HG03342 (cell line): ENCODE results near the gene LMBR1.
"Not testable (repeated sequence)": the region's sequence is repeated elsewhere in the genome, so short reads cannot be mapped to it uniquely, and the experiment has no call there.

ENCODE experiments used
- ATAC-seq: cut with Tn5 transposase; IDR thresholded peaks from one replicate; pipeline ENCODE4 v1.9.1; 2021; ENCODE audit warnings: mild to moderate bottlenecking, moderate library complexity; ENCODE audit not compliant: unreplicated experiment

LMBR1 gene

GRCh38 chr7:156892821-156893706 is at the start of gene LMBR1:
LMBR1 (minus strand) TSS chr7:156893183; CDS start chr7:156892993, 190 bp downstream.
- ATAC-seq: peak; percentile 77

GRCh38 chr7:156942708-156943090 is 49.7 kb upstream of the LMBR1 start:
- ATAC-seq: no peak

GRCh38 chr7:156941393-156942182 is 48.6 kb upstream of the LMBR1 start:
- ATAC-seq: no peak

- ATAC-seq: no peak
These were observed 47.6 kb upstream of the LMBR1 start for GRCh38 chr7:156940421-156941122.

DNA sequence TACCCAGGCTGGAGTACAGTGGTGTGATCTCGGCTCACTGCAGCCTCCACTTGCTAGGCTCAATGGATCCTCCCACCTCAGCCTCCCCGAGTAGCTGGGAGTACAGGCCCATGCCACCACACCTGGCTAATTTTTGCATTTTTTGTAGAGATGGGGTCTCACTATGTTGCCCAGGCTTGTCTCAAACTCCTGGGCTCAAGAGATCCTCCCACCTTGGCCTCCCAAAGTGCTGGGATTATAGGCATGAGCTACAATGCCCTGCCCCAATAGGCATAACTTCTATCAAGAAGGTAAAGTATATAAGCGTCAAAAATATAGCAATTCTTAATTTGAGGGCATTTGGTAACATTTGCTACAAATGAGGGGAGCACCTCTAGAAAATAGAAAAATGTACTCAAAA is 43.8 kb upstream of the LMBR1 start:
- not testable (repeated sequence) for ATAC-seq

DNA sequence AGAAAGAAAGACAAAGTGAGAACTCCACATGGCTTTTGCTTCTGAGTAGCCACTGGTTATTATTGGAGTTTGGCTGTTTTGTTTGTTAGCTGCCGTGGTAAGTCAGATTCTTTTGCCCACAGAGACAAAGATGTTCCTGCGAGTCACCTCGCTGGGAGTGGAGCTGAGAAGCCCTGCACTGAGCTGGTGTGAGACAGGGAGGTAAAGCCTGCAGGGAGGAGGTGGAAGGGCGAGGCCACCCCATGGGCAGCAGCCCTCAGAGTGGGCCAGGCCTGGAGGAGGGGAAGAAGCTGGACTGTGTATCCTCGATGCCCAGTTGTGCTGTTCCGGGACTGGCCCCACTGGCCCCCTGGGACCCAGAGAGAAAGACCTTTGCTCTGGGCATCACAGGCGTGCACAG is 42.3 kb upstream of the LMBR1 start:
- no peak for ATAC-seq

DNA sequence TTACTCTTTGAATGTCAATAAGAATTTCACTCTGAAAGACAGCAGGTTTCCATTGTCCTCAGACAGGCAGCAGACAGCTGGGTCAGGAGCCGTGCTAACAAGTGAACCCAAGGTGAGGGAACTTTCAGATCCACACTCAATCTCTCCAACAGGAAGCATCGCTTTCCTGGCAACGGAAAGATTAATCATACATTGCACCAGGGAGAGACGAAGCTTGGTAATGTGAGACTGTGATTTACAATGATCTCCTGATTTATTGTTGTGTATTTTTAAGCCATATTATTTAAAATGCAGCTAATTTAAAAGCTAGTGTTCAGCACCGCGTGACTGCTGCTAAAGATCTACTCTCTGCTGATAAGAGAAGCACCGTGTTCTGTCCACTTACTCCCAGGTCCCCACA is 39.0 kb upstream of the LMBR1 start:
- no peak for ATAC-seq

GRCh38 chr7:156929789-156930539 is 37.0 kb upstream of the LMBR1 start:
- ATAC-seq: no peak

DNA sequence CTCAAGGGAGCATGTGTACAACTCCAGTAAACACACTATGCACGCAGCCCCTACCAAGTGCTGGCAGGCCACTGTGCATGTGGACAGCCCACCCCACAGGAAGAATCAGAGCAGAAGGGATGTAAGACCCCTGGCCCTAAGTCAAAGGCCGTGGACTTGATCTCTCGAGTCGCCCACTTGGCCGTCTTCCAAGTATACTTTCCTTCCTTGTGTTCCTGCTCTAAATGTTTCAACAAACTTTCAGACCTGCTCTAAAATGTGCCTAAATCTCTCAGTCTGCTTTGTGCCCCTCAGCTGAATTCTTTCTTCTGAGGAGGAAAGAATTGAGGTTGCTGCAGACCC is 35.4 kb upstream of the LMBR1 start:
- no peak for ATAC-seq

DNA sequence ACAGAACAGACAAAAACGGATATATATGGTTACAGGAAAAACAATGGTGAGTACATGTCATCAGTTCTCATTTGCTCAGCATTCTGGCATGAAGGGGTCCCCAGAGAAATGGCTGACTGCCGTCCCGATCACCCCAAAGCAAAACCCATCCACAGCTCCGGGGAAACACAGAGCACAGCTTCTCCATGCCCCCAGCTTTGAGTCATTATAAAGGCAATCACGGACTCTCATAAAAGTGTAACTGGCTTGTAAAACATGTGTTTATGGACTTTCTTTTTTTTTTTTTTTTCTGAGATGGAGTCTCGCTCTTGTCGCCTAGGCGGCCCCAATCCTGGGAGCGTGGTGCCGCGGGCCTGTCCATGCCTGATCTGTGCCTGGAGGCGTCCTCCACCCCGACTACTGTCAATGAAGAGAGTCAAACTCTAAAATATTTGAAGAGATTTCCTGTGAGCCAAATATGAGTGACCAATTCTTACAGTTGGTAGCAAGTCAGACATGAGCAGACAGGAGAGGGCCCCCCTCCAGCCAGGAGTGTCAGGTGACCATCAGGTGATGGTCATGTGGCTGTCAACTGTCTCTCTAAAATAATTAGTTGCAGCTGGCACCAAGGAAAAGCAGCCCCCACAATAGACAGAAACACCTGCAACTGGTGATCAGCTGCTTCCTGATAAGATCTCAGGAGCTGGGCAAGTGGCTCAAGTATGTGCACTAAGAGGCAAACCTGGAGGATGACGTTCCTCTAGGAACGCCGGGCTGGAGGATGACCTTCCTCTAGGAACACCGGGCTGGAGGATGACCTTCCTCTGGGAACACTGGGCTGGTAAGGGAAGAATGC is 34.8 kb upstream of the LMBR1 start:
- ATAC-seq: no peak

- ATAC-seq: not testable (repeated sequence)
These were observed 32.8 kb upstream of the LMBR1 start for GRCh38 chr7:156925821-156926220.

- ATAC-seq: not testable (repeated sequence)
These were observed 29.3 kb upstream of the LMBR1 start for GRCh38 chr7:156922304-156922703.

GRCh38 chr7:156920487-156921373 is 27.7 kb upstream of the LMBR1 start:
- ATAC-seq: not testable (repeated sequence)

- no peak for ATAC-seq
These were observed 27.1 kb upstream of the LMBR1 start for GRCh38 chr7:156920076-156920475.

- ATAC-seq: no peak
These were observed 26.2 kb upstream of the LMBR1 start for GRCh38 chr7:156919132-156919713.

- peak; percentile 39 for ATAC-seq
These were observed 25.7 kb upstream of the LMBR1 start for GRCh38 chr7:156918635-156919034.

- not testable (repeated sequence) for ATAC-seq
These were observed 16.7 kb upstream of the LMBR1 start for GRCh38 chr7:156909574-156910252.

GRCh38 chr7:156907656-156908055 is 14.7 kb upstream of the LMBR1 start:
- no peak for ATAC-seq
